ENCODE measurements around the gene ASXL3. TPM values are rescaled to one million over a fixed set of nuclear protein-coding genes. Genes with fewer than 3 reads are reported as not detected.

ASXL3 gene
- total and polyA plus RNA-seq, 2 donors from 2014 or later = 0.71 to 10.4 TPM

DNA sequence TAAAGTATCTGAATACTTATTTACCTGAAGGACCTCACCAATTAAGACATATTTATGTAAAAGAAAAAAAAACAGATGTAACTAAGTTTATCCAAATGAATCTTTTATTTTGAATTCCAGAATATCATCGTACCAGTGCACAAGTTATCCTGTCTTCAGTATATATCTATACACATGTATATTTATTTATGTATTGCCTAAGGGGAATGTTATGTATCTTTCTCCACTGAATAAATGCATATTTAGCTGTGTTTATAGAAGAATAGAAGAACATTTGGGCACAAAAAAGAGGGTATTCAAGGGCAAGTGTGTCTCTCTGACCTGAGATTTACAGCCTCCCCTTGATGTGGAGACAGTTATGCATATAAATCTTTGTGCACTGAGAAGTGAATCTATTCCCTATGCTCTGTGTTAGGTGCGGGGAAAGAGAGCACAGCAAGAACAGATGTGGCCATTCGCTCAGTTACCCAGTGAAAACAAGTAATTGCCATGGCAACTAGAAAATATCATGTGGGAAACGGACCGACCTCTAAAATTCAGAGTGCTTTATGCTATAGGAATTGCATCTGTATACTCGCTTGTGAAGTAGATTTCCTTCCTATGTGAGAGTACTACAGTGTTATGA lies 39.5 kb upstream of the ASXL3 start:
- Histone ChIP-seq H3K9me3 (ENCODE audit: control insufficient read depth in 2 of 3, insufficient read depth in 1 of 3, low read length in 3 of 3) (no peaks in the 10 kb centered on the region), H3K4me3 (ENCODE audit: low read length in 3 of 3) (no peak overlapping the region), H3K4me1 (ENCODE audit: control insufficient read depth in 2 of 3, insufficient read depth in 2 of 3, low read depth in 1 of 3, low read length in 3 of 3) (no peaks in the 10 kb centered on the region), H3K27ac (ENCODE audit: low read depth in 2 of 2, low read length in 2 of 2) (no peak overlapping the region), H3K9ac (ENCODE audit: low read length in 3 of 3) (no peak overlapping the region), H3K36me3 (ENCODE audit: control insufficient read depth in 2 of 3, insufficient read depth in 3 of 3, low read length in 3 of 3) (no peaks in the 10 kb centered on the region), H3K27me3 (ENCODE audit: control insufficient read depth, insufficient read depth, low read length) (no peaks in the 10 kb centered on the region)
- intact Hi-C loops (cut with DNase I) = no loop called here
- TF ChIP-seq, protein P1, sequence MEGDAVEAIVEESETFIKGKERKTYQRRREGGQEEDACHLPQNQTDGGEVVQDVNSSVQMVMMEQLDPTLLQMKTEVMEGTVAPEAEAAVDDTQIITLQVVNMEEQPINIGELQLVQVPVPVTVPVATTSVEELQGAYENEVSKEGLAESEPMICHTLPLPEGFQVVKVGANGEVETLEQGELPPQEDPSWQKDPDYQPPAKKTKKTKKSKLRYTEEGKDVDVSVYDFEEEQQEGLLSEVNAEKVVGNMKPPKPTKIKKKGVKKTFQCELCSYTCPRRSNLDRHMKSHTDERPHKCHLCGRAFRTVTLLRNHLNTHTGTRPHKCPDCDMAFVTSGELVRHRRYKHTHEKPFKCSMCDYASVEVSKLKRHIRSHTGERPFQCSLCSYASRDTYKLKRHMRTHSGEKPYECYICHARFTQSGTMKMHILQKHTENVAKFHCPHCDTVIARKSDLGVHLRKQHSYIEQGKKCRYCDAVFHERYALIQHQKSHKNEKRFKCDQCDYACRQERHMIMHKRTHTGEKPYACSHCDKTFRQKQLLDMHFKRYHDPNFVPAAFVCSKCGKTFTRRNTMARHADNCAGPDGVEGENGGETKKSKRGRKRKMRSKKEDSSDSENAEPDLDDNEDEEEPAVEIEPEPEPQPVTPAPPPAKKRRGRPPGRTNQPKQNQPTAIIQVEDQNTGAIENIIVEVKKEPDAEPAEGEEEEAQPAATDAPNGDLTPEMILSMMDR (IDR thresholded peaks at IDR 0.05; ENCODE audit: borderline replicate concordance, extremely low read depth, insufficient read depth) = no peak
- DNase-seq (no peak), FAIRE-seq (no peak)

DNA sequence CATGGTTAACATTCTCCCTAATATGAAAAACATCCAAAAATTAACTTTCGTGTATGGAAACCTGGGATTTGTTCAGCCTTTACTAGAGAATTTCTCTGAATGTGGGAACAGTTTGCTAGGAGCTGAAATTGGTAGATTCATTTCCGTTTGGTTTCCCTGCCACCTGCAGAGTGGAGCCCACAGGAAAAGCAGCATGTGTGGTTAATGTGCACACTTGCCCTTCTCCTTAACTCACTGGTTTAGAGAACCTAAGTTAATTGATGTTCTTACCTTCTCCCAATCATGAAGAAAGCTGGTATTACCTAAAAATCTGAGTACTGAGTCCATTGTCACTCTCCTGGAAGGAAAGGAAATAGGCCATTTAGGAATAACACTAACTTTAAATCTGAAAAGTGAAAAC lies 37.6 kb upstream of the ASXL3 start:
- no peaks in the 10 kb centered on the region for H3K4me1 ChIP-seq (ENCODE audit: control insufficient read depth in 2 of 3, insufficient read depth in 2 of 3, low read depth in 1 of 3, low read length in 3 of 3)
- no peaks in the 10 kb centered on the region for H3K36me3 ChIP-seq (ENCODE audit: control insufficient read depth in 2 of 3, insufficient read depth in 3 of 3, low read length in 3 of 3)
- intact Hi-C loops (cut with DNase I) = no loop called here
- no peak overlapping the region for H3K9ac ChIP-seq (ENCODE audit: low read length in 3 of 3)
- H3K9me3 ChIP-seq (ENCODE audit: control insufficient read depth in 2 of 3, insufficient read depth in 1 of 3, low read length in 3 of 3) = no peaks in the 10 kb centered on the region
- FAIRE-seq (no peak), DNase-seq (no peak)
- TF ChIP-seq, protein P1 (IDR thresholded peaks at IDR 0.05; ENCODE audit: borderline replicate concordance, extremely low read depth, insufficient read depth) = no peak
- no peak overlapping the region for H3K27ac ChIP-seq (ENCODE audit: low read depth in 2 of 2, low read length in 2 of 2)
- H3K27me3 ChIP-seq (ENCODE audit: control insufficient read depth, insufficient read depth, low read length) = no peaks in the 10 kb centered on the region
- no peak overlapping the region for H3K4me3 ChIP-seq (ENCODE audit: low read length in 3 of 3)

DNA sequence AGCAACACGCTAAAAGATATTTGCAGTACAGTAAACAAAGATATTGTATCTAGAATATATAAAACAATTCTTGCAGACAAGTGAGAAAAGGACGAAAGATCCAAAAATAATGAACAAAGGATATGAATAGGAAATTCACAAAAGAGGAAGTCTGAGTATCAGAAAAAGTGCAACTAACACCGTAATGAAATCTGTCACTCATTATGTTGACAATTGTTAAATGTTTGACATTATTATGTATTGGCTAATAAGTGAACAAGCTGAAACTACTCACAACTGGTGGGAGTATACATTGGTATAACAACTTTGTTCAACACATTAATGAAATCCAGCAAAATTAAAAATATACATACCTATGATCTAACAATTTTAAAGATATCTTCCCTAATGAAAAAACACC lies 36.7 kb upstream of the ASXL3 start:
- no peak for DNase-seq
- Histone ChIP-seq H3K4me3 (ENCODE audit: low read length in 3 of 3) (no peak overlapping the region), H3K9me3 (ENCODE audit: control insufficient read depth in 2 of 3, insufficient read depth in 1 of 3, low read length in 3 of 3) (no peaks in the 10 kb centered on the region), H3K27ac (ENCODE audit: low read depth in 2 of 2, low read length in 2 of 2) (no peak overlapping the region), H3K36me3 (ENCODE audit: control insufficient read depth in 2 of 3, insufficient read depth in 3 of 3, low read length in 3 of 3) (no peaks in the 10 kb centered on the region), H3K27me3 (ENCODE audit: control insufficient read depth, insufficient read depth, low read length) (no peaks in the 10 kb centered on the region), H3K9ac (ENCODE audit: low read length in 3 of 3) (no peak overlapping the region), H3K4me1 (ENCODE audit: control insufficient read depth in 2 of 3, insufficient read depth in 2 of 3, low read depth in 1 of 3, low read length in 3 of 3) (no peaks in the 10 kb centered on the region)
- no peak for FAIRE-seq
- intact Hi-C loops (cut with DNase I) = no loop called here
- TF ChIP-seq, protein P1 (IDR thresholded peaks at IDR 0.05; ENCODE audit: borderline replicate concordance, extremely low read depth, insufficient read depth) = no peak

DNA sequence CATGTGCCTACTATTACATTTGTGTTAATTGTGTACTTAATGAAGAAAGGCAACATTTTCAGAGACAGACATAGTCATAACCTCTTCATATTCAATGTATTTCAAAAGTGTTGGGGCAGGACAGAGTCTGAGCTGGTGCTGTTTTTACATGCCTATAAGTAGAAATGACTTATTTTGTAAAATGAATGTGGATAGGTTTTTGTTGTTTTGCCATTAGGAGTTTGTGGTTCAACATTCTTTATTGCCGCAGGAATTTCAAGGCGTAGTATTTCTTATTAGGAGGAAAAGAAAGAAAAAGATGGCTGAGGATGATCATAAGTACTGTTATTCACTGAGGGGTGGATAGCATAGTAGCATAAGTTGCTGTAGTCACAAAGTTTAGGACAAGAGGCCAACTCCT lies 21.2 kb upstream of the ASXL3 start:
- no peak for FAIRE-seq
- Histone ChIP-seq H3K27me3 (ENCODE audit: control insufficient read depth, insufficient read depth, low read length) (no peaks in the 10 kb centered on the region), H3K4me3 (ENCODE audit: low read length in 3 of 3) (no peak overlapping the region), H3K9ac (ENCODE audit: low read length in 3 of 3) (no peak overlapping the region), H3K27ac (ENCODE audit: low read depth in 2 of 2, low read length in 2 of 2) (no peak overlapping the region), H3K36me3 (ENCODE audit: control insufficient read depth in 2 of 3, insufficient read depth in 3 of 3, low read length in 3 of 3) (no peaks in the 10 kb centered on the region), H3K9me3 (ENCODE audit: control insufficient read depth in 2 of 3, insufficient read depth in 1 of 3, low read length in 3 of 3) (no peaks in the 10 kb centered on the region), H3K4me1 (ENCODE audit: control insufficient read depth in 2 of 3, insufficient read depth in 2 of 3, low read depth in 1 of 3, low read length in 3 of 3) (no peaks in the 10 kb centered on the region)
- TF ChIP-seq, protein P1 (IDR thresholded peaks at IDR 0.05; ENCODE audit: borderline replicate concordance, extremely low read depth, insufficient read depth) = no peak
- DNase-seq = no peak
- intact Hi-C loops (cut with DNase I) = no loop called here

All from kidney (tissue), 14 donors.